ENCODE measurements around the gene SMAD5. TPM values are rescaled to one million over a fixed set of nuclear protein-coding genes. Genes with fewer than 3 reads are reported as not detected.

The SMAD5 gene
- total RNA-seq, 1 experiment from 2014 or later, result 64.3 TPM

GRCh38 chr5:136149891-136150290 lies 17.2 kb downstream of the SMAD5 start:
- ATAC-seq (no peak), DNase-seq (ENCODE audit: low read depth, low spot score) (no peak)
- peaks cover 51% of the 10 kb centered on the region for H4K20me1 ChIP-seq (ENCODE audit: insufficient read depth)
- H3K4me2 ChIP-seq (ENCODE audit: low read length), result no peak overlapping the region
- no peaks in the 10 kb centered on the region for H3K4me1 ChIP-seq (ENCODE audit: control insufficient read depth in 1 of 2, insufficient read depth in 2 of 2, low read length in 2 of 2)
- TF ChIP-seq ZBTB33 (IDR thresholded peaks at IDR 0.05; ENCODE audit: extremely low read depth, insufficient replicate concordance, low read length), result no peak
- no peak for TF ChIP-seq EZH2phosphoT487 (IDR thresholded peaks at IDR 0.05; ENCODE audit: borderline replicate concordance)
- no peak for TF ChIP-seq CEBPB (IDR thresholded peaks at IDR 0.05; ENCODE audit: low read depth)
- no peak for TF ChIP-seq JUND (IDR thresholded peaks at IDR 0.05)
- no peak for TF ChIP-seq CBX3 (IDR thresholded peaks at IDR 0.05; ENCODE audit: low read depth)
- TF ChIP-seq EGR1 (IDR thresholded peaks at IDR 0.05; ENCODE audit: low read depth), result no peak
- TF ChIP-seq SP1 (IDR thresholded peaks at IDR 0.05; ENCODE audit: low read depth), result no peak
- TF ChIP-seq ELF1 (IDR thresholded peaks at IDR 0.05; ENCODE audit: borderline replicate concordance, low read depth), result no peak
- TF ChIP-seq CTCF (IDR thresholded peaks at IDR 0.05 in 2 of 3, conservative IDR thresholded peaks at IDR 0.05 in 1 of 3; ENCODE audit: borderline replicate concordance in 1 of 3, insufficient read depth in 1 of 3, low read depth in 2 of 3, low read length in 2 of 3), result no peak
- TF ChIP-seq TCF7L2 (IDR thresholded peaks at IDR 0.05; ENCODE audit: borderline replicate concordance, extremely low read depth, insufficient read depth, insufficient read length), result no peak
- no peak for TF ChIP-seq RAD21 (IDR thresholded peaks at IDR 0.05; ENCODE audit: low read depth)
- no peak for TF ChIP-seq ATF3 (IDR thresholded peaks at IDR 0.05)
- TF ChIP-seq SRF (IDR thresholded peaks at IDR 0.05; ENCODE audit: low read depth), result no peak
- TF ChIP-seq EZH2 (IDR thresholded peaks at IDR 0.05), result no peak
- no peak for TF ChIP-seq MAX (IDR thresholded peaks at IDR 0.05)
- TF ChIP-seq SIN3A (IDR thresholded peaks at IDR 0.05; ENCODE audit: low read depth), result no peak
- TF ChIP-seq POLR2A (IDR thresholded peaks at IDR 0.05; ENCODE audit: borderline replicate concordance, extremely low read depth, insufficient read depth, insufficient read length), result no peak
- CTCF ChIA-PET, result no interaction called here
- H3K36me3 ChIP-seq (ENCODE audit: control insufficient read depth in 1 of 2, insufficient read depth in 2 of 2, low read length in 2 of 2), result peaks cover 0 to 5% of the 10 kb centered on the region in 2 experiments; a peak in 2 of 4 replicates
- POLR2A ChIA-PET, result no interaction called here
- no peaks in the 10 kb centered on the region for H3K9me3 ChIP-seq (ENCODE audit: control insufficient read depth in 1 of 2, insufficient read depth in 1 of 2, low read depth in 1 of 2, low read length in 2 of 2)
- peaks cover 100% of the 10 kb centered on the region for H3K79me2 ChIP-seq (ENCODE audit: insufficient read depth, low read length)
- H3K9ac ChIP-seq (ENCODE audit: low read length), result no peak overlapping the region
- no peak overlapping the region for H3K4me3 ChIP-seq (replicated peaks in 1 of 2; ENCODE audit: low read depth in 1 of 2, low read length in 2 of 2)
- H3K27me3 ChIP-seq (ENCODE audit: insufficient read depth, low read length), result no peaks in the 10 kb centered on the region
- no peaks in the 10 kb centered on the region for H3K9me2 ChIP-seq (ENCODE audit: insufficient read depth)
- no peak overlapping the region for H3K27ac ChIP-seq (ENCODE audit: low read depth, low read length)
- BruUV-seq (replicated peaks), result no TSS peak
- intact Hi-C loops (cut with micrococcal nuclease), result no loop called here
- RAD21 ChIA-PET (ENCODE audit: low non-redundant PET in 1 of 2, low total read pairs in 2 of 2, uncharacterized antibody in 2 of 2, unreplicated experiment in 2 of 2), result interaction anchor here in 1 of 2 experiments (0.7 kb wide), 1 partner anchor 57 kb away, joined by 3 read pairs; no protein-coding TSS in a partner anchor
- H2AFZ ChIP-seq (ENCODE audit: low read depth, low read length, poor library complexity, severe bottlenecking), result no peak overlapping the region
